HFF-Myc (cell line): ENCODE data around the gene ADH4.
"Not testable (repeated sequence)": the region's sequence is repeated elsewhere in the genome, so short reads cannot be mapped to it uniquely, and the experiment has no call there.

Source experiments
- DNase-seq: peaks from one replicate; pipeline ENCODE4 v3.0.0-alpha.2; 2011; ENCODE audit warnings: low read depth; ENCODE audit errors: extremely low read depth
- H3K4me3 ChIP-seq: replicated peaks from 2 replicates; pipeline ENCODE4 v1.5.1; 2011; ENCODE audit warnings: low read depth, mild to moderate bottlenecking, control low read depth, low read length
- CTCF ChIP-seq: IDR thresholded peaks from 2 replicates; pipeline ENCODE4 v1.5.1; 2012; ENCODE audit warnings: mild to moderate bottlenecking, low read depth, low read length, control low read depth; ENCODE audit errors: missing control alignments

Gene ADH4

GRCh38 chr4:99082192-99082591 is 61.9 kb downstream of the ADH4 start:
- no peak overlapping the region for H3K4me3 ChIP-seq
- DNase-seq = no peak
- TF ChIP-seq CTCF = no peak

- DNase-seq, H3K4me3 ChIP-seq: not testable (repeated sequence)
These were observed 63.2 kb downstream of the ADH4 start for GRCh38 chr4:99080869-99081268.

- no peak for DNase-seq
- TF ChIP-seq CTCF = no peak
These were observed 64.3 kb downstream of the ADH4 start for GRCh38 chr4:99079625-99080295.

GRCh38 chr4:99078931-99079624 is 65.0 kb downstream of the ADH4 start:
- no peak overlapping the region for H3K4me3 ChIP-seq
- no peak for TF ChIP-seq CTCF
- no peak for DNase-seq

More at GRCh38 chr4:99079625-99080295, 64.3 kb downstream of the ADH4 start:
- no peak overlapping the region for H3K4me3 ChIP-seq

- no peak overlapping the region for H3K4me3 ChIP-seq
- DNase-seq = no peak
These were observed 65.8 kb downstream of the ADH4 start for GRCh38 chr4:99078336-99078735.

GRCh38 chr4:99077177-99077576 is 66.9 kb downstream of the ADH4 start:
- no peak overlapping the region for H3K4me3 ChIP-seq
- no peak for TF ChIP-seq CTCF
- DNase-seq = no peak

More at GRCh38 chr4:99078336-99078735, 65.8 kb downstream of the ADH4 start:
- no peak for TF ChIP-seq CTCF

GRCh38 chr4:99076292-99076976 is 67.7 kb downstream of the ADH4 start:
- no peak for DNase-seq
- H3K4me3 ChIP-seq = no peak overlapping the region
- no peak for TF ChIP-seq CTCF
